Measurements from ENCODE around the gene LGALS7B.
A peak's percentile ranks its signal among the peaks of the same experiment; 100 is the strongest.
"Not testable (repeated sequence)": the region's sequence is repeated elsewhere in the genome, so short reads cannot be mapped to it uniquely, and the experiment has no call there.

LGALS7B gene

GRCh38 chr19:38753783-38754182, 35.2 kb upstream of the LGALS7B start:
- H3K9ac ChIP-seq (ENCODE audit: low read depth, low read length); H3K9me3 ChIP-seq (replicated peaks; ENCODE audit: low read length); H3K4me1 ChIP-seq (ENCODE audit: control insufficient read depth, insufficient read depth, low read length); H3K4me3 ChIP-seq (ENCODE audit: low read length); H3K27me3 ChIP-seq (ENCODE audit: control insufficient read depth, insufficient read depth, low read length); H3K36me3 ChIP-seq (ENCODE audit: insufficient read depth, low read length); H3K4me2 ChIP-seq (ENCODE audit: low read length): not testable (repeated sequence)

- H3K4me2 ChIP-seq (ENCODE audit: low read length); H3K9me3 ChIP-seq (replicated peaks; ENCODE audit: low read length); H3K9ac ChIP-seq (ENCODE audit: low read depth, low read length); H3K36me3 ChIP-seq (ENCODE audit: insufficient read depth, low read length); H3K27me3 ChIP-seq (ENCODE audit: control insufficient read depth, insufficient read depth, low read length); H3K4me1 ChIP-seq (ENCODE audit: control insufficient read depth, insufficient read depth, low read length); H3K4me3 ChIP-seq (ENCODE audit: low read length): not testable (repeated sequence)
Measured at GRCh38 chr19:38754196-38754595, 34.8 kb upstream of the LGALS7B start.

- Histone ChIP-seq H3K4me1 (ENCODE audit: control insufficient read depth, insufficient read depth, low read length) (no peaks in the 10 kb centered on the region), H3K9ac (ENCODE audit: low read depth, low read length) (no peak overlapping the region), H3K36me3 (ENCODE audit: insufficient read depth, low read length) (no peaks in the 10 kb centered on the region), H3K4me2 (ENCODE audit: low read length) (no peak overlapping the region), H3K27me3 (ENCODE audit: control insufficient read depth, insufficient read depth, low read length) (no peaks in the 10 kb centered on the region), H3K9me3 (replicated peaks; ENCODE audit: low read length) (no peaks in the 10 kb centered on the region), H3K4me3 (ENCODE audit: low read length) (no peak overlapping the region)
Measured at GRCh38 chr19:38759590-38760003, 29.4 kb upstream of the LGALS7B start.

GRCh38 chr19:38760805-38761517, 28.0 kb upstream of the LGALS7B start:
- H3K27me3 ChIP-seq (ENCODE audit: control insufficient read depth, insufficient read depth, low read length); H3K4me3 ChIP-seq (ENCODE audit: low read length); H3K4me1 ChIP-seq (ENCODE audit: control insufficient read depth, insufficient read depth, low read length); H3K9ac ChIP-seq (ENCODE audit: low read depth, low read length); H3K4me2 ChIP-seq (ENCODE audit: low read length); H3K9me3 ChIP-seq (replicated peaks; ENCODE audit: low read length); H3K36me3 ChIP-seq (ENCODE audit: insufficient read depth, low read length): not testable (repeated sequence)

- not testable (repeated sequence) for H3K4me2 ChIP-seq (ENCODE audit: low read length); H3K27me3 ChIP-seq (ENCODE audit: control insufficient read depth, insufficient read depth, low read length); H3K36me3 ChIP-seq (ENCODE audit: insufficient read depth, low read length); H3K9me3 ChIP-seq (replicated peaks; ENCODE audit: low read length); H3K4me1 ChIP-seq (ENCODE audit: control insufficient read depth, insufficient read depth, low read length); H3K9ac ChIP-seq (ENCODE audit: low read depth, low read length); H3K4me3 ChIP-seq (ENCODE audit: low read length)
Measured at GRCh38 chr19:38761884-38762389, 27.1 kb upstream of the LGALS7B start.

GRCh38 chr19:38763795-38764220, 25.2 kb upstream of the LGALS7B start:
- no peaks in the 10 kb centered on the region for H3K9me3 ChIP-seq (replicated peaks; ENCODE audit: low read length)
- no peak overlapping the region for H3K9ac ChIP-seq (ENCODE audit: low read depth, low read length)
- H3K36me3 ChIP-seq (ENCODE audit: insufficient read depth, low read length): no peaks in the 10 kb centered on the region
- H3K4me1 ChIP-seq (ENCODE audit: control insufficient read depth, insufficient read depth, low read length): no peaks in the 10 kb centered on the region
- no peak overlapping the region for H3K4me2 ChIP-seq (ENCODE audit: low read length)
- no peak overlapping the region for H3K4me3 ChIP-seq (ENCODE audit: low read length)
- H3K27me3 ChIP-seq (ENCODE audit: control insufficient read depth, insufficient read depth, low read length): no peaks in the 10 kb centered on the region

- Histone ChIP-seq H3K27me3 (ENCODE audit: control insufficient read depth, insufficient read depth, low read length) (no peaks in the 10 kb centered on the region), H3K9ac (ENCODE audit: low read depth, low read length) (no peak overlapping the region), H3K4me2 (ENCODE audit: low read length) (no peak overlapping the region), H3K9me3 (replicated peaks; ENCODE audit: low read length) (no peaks in the 10 kb centered on the region), H3K36me3 (ENCODE audit: insufficient read depth, low read length) (no peaks in the 10 kb centered on the region), H3K4me1 (ENCODE audit: control insufficient read depth, insufficient read depth, low read length) (peaks cover 6% of the 10 kb centered on the region), H3K4me3 (ENCODE audit: low read length) (no peak overlapping the region)
Measured at GRCh38 chr19:38765214-38765613, 23.8 kb upstream of the LGALS7B start.

- Histone ChIP-seq H3K36me3 (ENCODE audit: insufficient read depth, low read length) (no peaks in the 10 kb centered on the region), H3K27me3 (ENCODE audit: control insufficient read depth, insufficient read depth, low read length) (no peaks in the 10 kb centered on the region), H3K4me1 (ENCODE audit: control insufficient read depth, insufficient read depth, low read length) (peaks cover 6% of the 10 kb centered on the region), H3K4me2 (ENCODE audit: low read length) (no peak overlapping the region), H3K9me3 (replicated peaks; ENCODE audit: low read length) (no peaks in the 10 kb centered on the region), H3K9ac (ENCODE audit: low read depth, low read length) (no peak overlapping the region), H3K4me3 (ENCODE audit: low read length) (no peak overlapping the region)
Measured at GRCh38 chr19:38766276-38767047, 22.5 kb upstream of the LGALS7B start.

GRCh38 chr19:38769635-38770211, 19.3 kb upstream of the LGALS7B start:
- Histone ChIP-seq H3K4me3 (ENCODE audit: low read length) (peak overlapping the region; percentile 47), H3K4me2 (ENCODE audit: low read length) (peak overlapping the region; percentile 21), H3K9me3 (replicated peaks; ENCODE audit: low read length) (no peaks in the 10 kb centered on the region), H3K27me3 (ENCODE audit: control insufficient read depth, insufficient read depth, low read length) (no peaks in the 10 kb centered on the region), H3K4me1 (ENCODE audit: control insufficient read depth, insufficient read depth, low read length) (peaks cover 6% of the 10 kb centered on the region), H3K9ac (ENCODE audit: low read depth, low read length) (peak overlapping the region; percentile 15), H3K36me3 (ENCODE audit: insufficient read depth, low read length) (no peaks in the 10 kb centered on the region)

GRCh38 chr19:38770228-38770948, 18.6 kb upstream of the LGALS7B start:
- H3K27me3 ChIP-seq (ENCODE audit: control insufficient read depth, insufficient read depth, low read length); H3K9ac ChIP-seq (ENCODE audit: low read depth, low read length); H3K9me3 ChIP-seq (replicated peaks; ENCODE audit: low read length); H3K4me1 ChIP-seq (ENCODE audit: control insufficient read depth, insufficient read depth, low read length); H3K36me3 ChIP-seq (ENCODE audit: insufficient read depth, low read length): not testable (repeated sequence)
- peak overlapping the region; percentile 21 for H3K4me2 ChIP-seq (ENCODE audit: low read length)
- H3K4me3 ChIP-seq (ENCODE audit: low read length): peak overlapping the region; percentile 47

GRCh38 chr19:38770949-38771275, 18.1 kb upstream of the LGALS7B start:
- not testable (repeated sequence) for H3K27me3 ChIP-seq (ENCODE audit: control insufficient read depth, insufficient read depth, low read length); H3K4me2 ChIP-seq (ENCODE audit: low read length); H3K4me1 ChIP-seq (ENCODE audit: control insufficient read depth, insufficient read depth, low read length); H3K36me3 ChIP-seq (ENCODE audit: insufficient read depth, low read length); H3K9me3 ChIP-seq (replicated peaks; ENCODE audit: low read length); H3K9ac ChIP-seq (ENCODE audit: low read depth, low read length); H3K4me3 ChIP-seq (ENCODE audit: low read length)

All from skeletal muscle satellite cell (primary cell).